Esophagus mucosa (tissue), 1 donor: ENCODE results near the gene ZNF319. TPM values are rescaled to one million over a fixed set of nuclear protein-coding genes. Genes with fewer than 3 reads are reported as not detected.

Experiments
- ATAC-seq: fragments of 200-7000 bp; cut with Tn5 transposase; one replicate; pipeline ENCODE4 v1.9.1; 2020
- total RNA-seq: library from RNA; stranded (reverse); gene quantifications from one replicate; pipeline ENCODE4 v1.2.4, GENCODE V29; 2023
- donor health status: DM: yes; HTN: yes; CAD: no.

ZNF319 gene
- total RNA-seq, 1 donor from 2014 or later: 5.1 TPM

- no peak for ATAC-seq
These were observed 28.6 kb downstream of the ZNF319 start for GRCh38 chr16:57971848-57972247.

GRCh38 chr16:57970970-57971369 is 29.5 kb downstream of the ZNF319 start, which contains the start of gene CNGB1:
TSS of gene CNGB1 (minus strand) at chr16:57971128. CDS start at chr16:57967286, 3,842 bp downstream.
- ATAC-seq: no peak

DNA sequence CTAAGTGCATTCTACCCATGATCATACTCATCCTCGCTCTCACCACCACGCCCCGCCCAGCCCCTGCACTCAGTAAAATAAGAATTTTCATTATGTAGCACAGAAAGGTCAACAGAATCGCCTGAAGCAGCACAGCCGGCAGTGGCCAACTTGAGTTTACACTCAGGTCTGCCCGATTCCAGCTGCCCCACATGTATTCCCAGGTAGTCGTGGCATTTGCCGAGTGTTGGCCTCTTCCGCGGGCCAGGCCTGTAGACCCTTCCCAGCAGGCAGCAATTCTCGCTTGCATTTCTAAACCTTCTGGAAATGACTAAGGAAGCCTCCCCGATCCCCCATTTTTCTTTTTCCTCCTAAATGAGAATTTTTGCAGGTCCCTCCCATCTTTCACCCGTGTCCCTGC is 30.2 kb downstream of the ZNF319 start:
- no peak for ATAC-seq

- ATAC-seq: no peak
These were observed 30.9 kb downstream of the ZNF319 start for GRCh38 chr16:57969451-57970123.

DNA sequence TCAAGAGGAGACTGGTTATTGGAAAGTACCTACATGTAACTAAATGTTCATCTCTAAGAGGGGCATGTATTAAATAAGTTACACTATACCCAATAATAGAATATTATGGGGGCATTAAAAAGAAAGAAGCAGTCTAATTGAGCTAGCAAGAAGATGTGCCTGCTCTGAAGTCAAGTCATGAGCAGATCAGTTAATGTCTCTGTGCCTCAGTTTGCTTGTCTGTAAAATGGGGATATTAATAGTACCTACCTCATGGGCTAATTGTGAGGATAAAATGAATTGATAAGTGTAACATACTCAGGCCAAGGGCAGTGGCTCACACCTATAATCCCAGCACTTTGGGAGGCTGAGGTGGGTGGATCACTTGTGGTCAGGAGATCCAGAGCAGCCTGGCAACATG is 32.6 kb downstream of the ZNF319 start:
- ATAC-seq: no peak

GRCh38 chr16:57966986-57967385 is 33.5 kb downstream of the ZNF319 start:
- ATAC-seq: no peak

DNA sequence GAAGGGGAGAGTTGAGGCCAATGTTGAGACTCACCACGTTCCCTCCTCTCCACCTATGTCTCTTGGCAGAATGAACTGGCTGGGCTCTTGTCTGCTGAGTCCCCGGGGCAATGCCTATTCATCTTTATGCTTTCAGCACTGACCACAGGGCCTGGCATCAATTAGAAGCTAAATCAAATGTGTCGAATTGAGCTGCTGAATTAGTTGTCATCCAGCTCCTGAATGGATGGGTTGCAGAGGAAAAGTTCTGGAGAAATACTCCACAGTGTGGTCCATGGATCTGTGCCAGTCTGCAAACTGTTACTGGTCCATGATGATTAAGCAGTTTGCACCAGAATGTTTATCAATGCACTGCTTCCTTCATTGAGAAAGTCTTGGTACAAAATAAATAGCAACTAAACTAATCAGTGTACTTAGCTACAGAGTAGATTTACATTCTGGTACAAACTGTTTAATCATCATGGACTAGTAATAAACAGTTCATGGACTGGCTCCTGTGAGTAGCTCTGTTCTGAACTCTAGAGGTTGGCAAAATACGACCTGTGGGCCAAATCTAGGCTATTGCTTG is 34.2 kb downstream of the ZNF319 start:
- no peak for ATAC-seq

GRCh38 chr16:57964157-57964700 is 36.2 kb downstream of the ZNF319 start:
- no peak for ATAC-seq

GRCh38 chr16:57962756-57963155 is 37.7 kb downstream of the ZNF319 start:
- no peak for ATAC-seq

DNA sequence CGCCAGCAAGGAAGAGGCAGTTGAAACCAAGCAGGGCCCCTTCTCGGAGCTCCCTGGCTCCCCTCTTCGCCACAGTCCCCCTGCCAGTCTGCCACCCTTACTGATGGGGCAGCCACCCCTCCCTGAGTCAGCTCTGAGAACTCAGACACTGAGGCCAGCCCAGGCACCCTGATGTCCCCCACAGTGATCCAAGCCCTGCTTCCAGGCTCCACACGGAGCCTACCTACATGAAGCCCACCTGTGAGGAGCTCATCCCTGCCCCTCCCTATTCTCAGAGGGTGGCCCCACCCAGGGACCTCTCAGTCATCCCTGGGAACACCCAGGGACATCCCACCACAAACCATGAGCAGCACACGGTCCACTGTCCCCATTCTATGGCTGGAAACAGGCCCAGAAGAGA is 38.4 kb downstream of the ZNF319 start:
- ATAC-seq: no peak

GRCh38 chr16:57961538-57961937 is 38.9 kb downstream of the ZNF319 start:
- ATAC-seq: no peak

DNA sequence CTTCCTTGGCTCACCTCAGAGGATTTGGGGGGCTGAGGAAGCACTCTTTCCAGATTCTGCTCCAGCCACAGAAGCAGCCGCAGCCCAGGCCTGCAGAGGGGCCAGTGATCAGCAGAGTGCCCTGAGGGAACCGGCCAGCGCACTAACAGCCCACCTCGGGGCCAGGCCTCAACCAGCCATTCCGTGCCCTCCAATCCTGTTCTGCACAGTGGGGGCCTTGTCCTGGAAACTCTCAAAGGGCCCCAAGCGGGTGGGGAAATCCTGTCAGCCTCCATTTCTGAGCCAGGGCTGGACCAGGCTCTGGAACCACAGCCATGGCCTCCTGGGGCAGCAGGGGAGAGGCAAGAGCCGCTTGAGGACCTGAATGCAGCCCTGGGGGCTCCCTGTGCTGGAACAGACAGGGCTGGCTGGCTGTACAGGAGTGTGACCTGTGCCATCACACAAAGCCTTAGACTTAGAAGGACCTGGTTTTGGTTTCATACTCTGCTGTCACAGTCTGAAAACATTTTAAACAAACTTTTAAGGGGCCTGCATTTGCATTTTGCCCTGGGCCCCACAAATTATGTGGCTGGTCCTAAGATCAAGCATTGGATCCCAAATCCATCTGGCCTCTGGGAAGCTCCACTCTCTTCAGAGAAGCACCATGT is 39.5 kb downstream of the ZNF319 start:
- ATAC-seq: no peak

- ATAC-seq: no peak
These were observed 40.2 kb downstream of the ZNF319 start for GRCh38 chr16:57960310-57960709.

DNA sequence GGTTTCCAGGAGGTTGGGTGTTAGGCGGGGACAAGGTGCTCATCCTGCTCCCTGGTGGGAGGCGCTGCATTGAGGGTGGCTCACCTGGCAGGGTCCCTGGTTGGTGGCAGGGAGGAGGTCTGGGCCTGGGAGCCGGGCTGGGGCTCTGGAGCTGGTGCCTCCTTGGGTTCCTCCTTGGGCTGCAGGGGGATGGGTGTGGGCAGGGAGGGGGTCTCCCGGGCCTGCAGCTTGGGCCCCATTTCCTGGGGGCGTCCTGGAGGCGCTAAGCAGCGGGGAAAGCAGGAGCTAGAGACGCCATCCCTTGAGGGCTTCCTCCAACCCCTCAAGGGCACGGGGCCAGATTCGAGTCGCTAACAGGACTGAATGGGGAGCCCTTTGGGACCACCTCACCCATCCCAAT is 40.7 kb downstream of the ZNF319 start:
- no peak for ATAC-seq

- ATAC-seq: no peak
These were observed 41.4 kb downstream of the ZNF319 start for GRCh38 chr16:57959121-57959520.

DNA sequence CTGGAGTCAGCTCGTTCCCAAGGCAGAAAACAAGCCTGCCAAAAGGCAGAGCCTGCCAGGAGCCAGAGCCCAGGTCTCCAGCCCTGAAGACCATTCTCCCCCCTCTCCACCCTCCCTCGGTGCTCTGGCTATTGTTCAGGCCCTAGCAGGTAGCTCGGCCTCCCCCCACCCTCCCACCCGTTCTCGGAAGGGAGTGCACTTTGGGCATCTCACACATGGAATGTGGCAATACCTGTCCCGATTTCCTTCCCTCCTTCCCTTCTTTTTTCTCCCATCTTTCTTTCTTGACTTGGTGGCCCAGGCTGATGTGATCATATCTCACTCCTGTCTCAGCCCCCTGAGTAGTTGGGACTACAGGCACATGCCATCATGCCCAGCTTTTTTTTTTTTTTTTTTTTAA is 41.9 kb downstream of the ZNF319 start:
- no peak for ATAC-seq

DNA sequence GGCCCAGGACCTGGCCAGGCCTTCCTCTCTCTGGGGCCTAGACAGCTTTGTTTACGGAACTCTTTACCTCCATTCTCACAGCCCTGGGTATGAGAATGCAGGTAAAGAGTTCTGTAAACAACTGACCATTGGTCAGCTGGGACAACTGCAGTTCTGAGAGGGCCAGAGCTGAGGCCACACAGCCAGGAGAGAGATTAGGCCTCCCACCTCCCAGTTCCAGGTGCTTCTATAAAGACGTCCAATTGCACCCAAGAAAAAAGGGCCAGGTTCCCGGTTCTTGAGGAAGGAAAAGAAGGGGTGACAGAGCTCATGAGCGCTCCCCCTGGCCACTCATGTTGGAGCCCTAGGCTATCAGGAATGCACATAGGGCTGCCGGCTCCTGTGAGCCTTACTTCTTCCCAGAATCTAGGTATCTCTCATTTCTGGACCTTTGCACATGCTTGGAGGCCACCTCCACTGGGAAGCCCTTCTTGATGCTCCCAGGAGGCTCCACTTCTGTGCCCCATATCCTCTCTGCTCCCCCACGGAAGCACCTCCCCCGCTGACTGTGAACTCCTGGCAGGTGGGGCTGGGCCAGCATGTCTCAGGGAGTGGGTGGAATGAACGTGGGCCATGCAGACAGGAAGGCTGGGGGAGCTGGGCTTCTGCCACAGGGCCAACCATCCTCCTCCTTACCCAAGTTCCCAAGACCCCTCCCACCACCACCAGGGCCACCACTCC is 42.6 kb downstream of the ZNF319 start:
- no peak for ATAC-seq

- no peak for ATAC-seq
These were observed 43.4 kb downstream of the ZNF319 start for GRCh38 chr16:57956924-57957672.

DNA sequence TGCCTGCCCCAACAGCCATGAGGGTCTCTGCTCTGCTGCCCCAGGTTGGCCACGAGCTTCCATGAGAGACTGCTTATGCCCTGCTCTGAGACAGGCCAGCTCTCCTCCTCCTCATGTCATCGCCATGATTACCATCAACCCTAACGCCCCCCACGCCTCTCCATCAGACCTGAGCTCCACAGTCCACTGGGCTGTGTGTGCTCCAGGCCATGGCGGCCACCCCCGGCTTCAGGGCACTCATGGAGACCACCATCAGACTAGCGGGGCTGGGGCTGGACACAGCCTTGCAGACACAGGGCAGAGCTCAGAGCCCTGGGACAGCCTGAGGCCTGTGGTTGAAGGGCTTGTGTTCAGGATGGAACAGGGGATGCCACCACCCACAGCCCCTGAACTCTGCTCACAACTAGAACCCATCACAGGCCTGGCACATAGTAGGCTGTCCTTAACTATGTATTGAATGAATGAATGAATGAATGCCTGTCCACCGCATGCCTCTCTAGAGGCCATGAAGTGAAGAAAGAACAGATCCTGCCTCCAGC is 44.1 kb downstream of the ZNF319 start:
- no peak for ATAC-seq

DNA sequence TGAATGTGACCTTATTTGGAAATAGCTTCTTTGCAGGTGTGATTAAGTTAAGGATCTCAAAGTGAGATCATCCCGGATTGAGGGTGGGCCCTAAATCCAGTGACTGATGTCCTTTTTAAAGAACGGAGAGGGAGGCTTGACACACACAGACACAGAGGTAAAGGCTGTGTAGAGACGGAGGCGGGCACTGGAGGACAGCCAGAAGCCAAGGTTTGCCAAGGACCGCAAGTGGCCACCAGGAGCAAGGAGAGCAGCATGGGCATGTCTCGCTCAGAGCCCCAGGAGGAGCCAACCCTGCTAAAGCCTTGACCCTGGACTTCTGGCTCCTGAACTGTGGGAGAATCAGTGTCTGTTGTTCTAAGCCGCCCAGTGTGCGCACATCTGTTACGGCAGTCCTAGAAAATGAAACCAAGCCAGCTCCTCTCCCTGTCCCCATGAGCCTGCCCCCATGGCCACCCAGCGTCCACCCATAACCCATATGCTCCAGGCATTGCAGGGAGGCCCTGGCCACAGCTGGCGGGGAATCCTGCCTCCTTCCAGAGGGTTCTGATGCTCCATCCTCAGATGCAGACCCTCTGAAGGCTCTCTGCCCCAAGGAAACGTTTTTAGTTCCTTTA is 44.8 kb downstream of the ZNF319 start:
- ATAC-seq: peak; percentile 47

DNA sequence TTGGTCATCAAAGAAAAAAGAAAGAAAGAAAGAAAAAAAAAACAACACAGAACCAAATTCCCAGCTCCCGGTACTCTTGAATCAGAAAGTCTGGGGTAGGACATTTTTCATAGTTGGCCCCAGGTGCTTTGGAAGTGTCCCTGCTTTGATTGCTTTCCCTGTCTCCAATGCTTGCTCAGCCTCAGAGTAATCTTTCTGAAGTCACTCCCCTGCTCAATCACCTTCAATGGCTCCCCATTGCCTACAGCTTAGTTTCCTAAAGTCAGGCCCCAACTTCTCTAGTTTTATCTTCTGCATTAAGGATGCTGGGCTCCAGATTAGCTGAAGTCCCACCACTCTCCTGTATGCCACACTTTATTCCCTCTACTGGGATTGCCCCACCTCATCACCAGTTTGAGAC is 46.6 kb downstream of the ZNF319 start:
- no peak for ATAC-seq

DNA sequence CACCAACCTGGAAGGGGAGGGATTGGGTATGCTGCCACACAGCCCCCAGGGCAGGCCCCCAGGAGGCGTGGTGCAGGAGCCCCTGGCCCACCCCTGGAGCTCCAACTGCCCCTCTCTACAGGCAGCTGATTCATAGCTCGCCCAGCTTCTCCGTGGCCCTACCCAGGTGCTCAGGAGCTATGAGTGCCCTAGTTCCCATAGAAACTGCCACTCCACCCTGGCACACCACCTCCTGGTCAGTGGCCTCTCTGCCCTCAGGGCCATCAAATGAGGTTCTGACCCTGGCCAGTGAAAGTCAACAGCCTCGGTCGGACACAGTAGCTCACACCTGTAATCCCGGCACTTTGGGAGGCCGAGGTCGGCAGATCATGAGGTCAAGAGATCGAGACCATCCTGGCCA is 47.6 kb downstream of the ZNF319 start:
- ATAC-seq: no peak
